ENCODE data around the gene IFNL1.
"Not testable (repeated sequence)": the region's sequence is repeated elsewhere in the genome, so short reads cannot be mapped to it uniquely, and the experiment has no call there.

IFNL1 gene

GRCh38 chr19:39263912-39264305, 32.3 kb upstream of the IFNL1 start:
- in situ Hi-C loops (cut with MboI; ENCODE audit: low sequenced_read_pairs, unreplicated experiment), result no loop called here
- TF ChIP-seq CTCF (IDR thresholded peaks at IDR 0.05; ENCODE audit: borderline replicate concordance, control extremely low read depth, extremely low read depth, insufficient read depth, missing control alignments), result no peak

GRCh38 chr19:39264306-39265290, 31.6 kb upstream of the IFNL1 start:
- peak; percentile 26 for DNase-seq (ENCODE audit: low spot score)
- TF ChIP-seq CTCF (IDR thresholded peaks at IDR 0.05; ENCODE audit: borderline replicate concordance, control extremely low read depth, extremely low read depth, insufficient read depth, missing control alignments), result no peak
- in situ Hi-C loops (cut with MboI; ENCODE audit: low sequenced_read_pairs, unreplicated experiment), result no loop called here

More at GRCh38 chr19:39263912-39264305, 32.3 kb upstream of the IFNL1 start:
- DNase-seq (ENCODE audit: low spot score), result no peak

GRCh38 chr19:39265321-39265916, 30.8 kb upstream of the IFNL1 start:
- DNase-seq (ENCODE audit: low spot score), result peak; percentile 32
- no peak for TF ChIP-seq CTCF (IDR thresholded peaks at IDR 0.05; ENCODE audit: borderline replicate concordance, control extremely low read depth, extremely low read depth, insufficient read depth, missing control alignments)
- in situ Hi-C loops (cut with MboI; ENCODE audit: low sequenced_read_pairs, unreplicated experiment), result no loop called here

GRCh38 chr19:39268085-39268484, 28.1 kb upstream of the IFNL1 start, which contains the start of gene IFNL2:
TSS of gene IFNL2 (plus strand) at chr19:39268396. CDS start at chr19:39268569, 173 bp downstream.
- DNase-seq (ENCODE audit: low spot score), result not testable (repeated sequence)

GRCh38 chr19:39268531-39269223, 27.5 kb upstream of the IFNL1 start:
- in situ Hi-C loops (cut with MboI; ENCODE audit: low sequenced_read_pairs, unreplicated experiment); DNase-seq (ENCODE audit: low spot score): not testable (repeated sequence)

More at GRCh38 chr19:39268085-39268484, 28.1 kb upstream of the IFNL1 start, which contains the start of gene IFNL2:
- in situ Hi-C loops (cut with MboI; ENCODE audit: low sequenced_read_pairs, unreplicated experiment), result not testable (repeated sequence)

- DNase-seq (ENCODE audit: low spot score); in situ Hi-C loops (cut with MboI; ENCODE audit: low sequenced_read_pairs, unreplicated experiment): not testable (repeated sequence)
Observed at GRCh38 chr19:39269369-39269768, 26.8 kb upstream of the IFNL1 start.

GRCh38 chr19:39270036-39270871, 26.0 kb upstream of the IFNL1 start:
- in situ Hi-C loops (cut with MboI; ENCODE audit: low sequenced_read_pairs, unreplicated experiment), result no loop called here
- no peak for DNase-seq (ENCODE audit: low spot score)
- TF ChIP-seq CTCF (IDR thresholded peaks at IDR 0.05; ENCODE audit: borderline replicate concordance, control extremely low read depth, extremely low read depth, insufficient read depth, missing control alignments), result no peak

GRCh38 chr19:39273859-39274258, 22.3 kb upstream of the IFNL1 start:
- in situ Hi-C loops (cut with MboI; ENCODE audit: low sequenced_read_pairs, unreplicated experiment); DNase-seq (ENCODE audit: low spot score): not testable (repeated sequence)

Measured in GM13976 (cell line).